Measurements from ENCODE around the gene ABHD17C. TPM values are rescaled to one million over a fixed set of nuclear protein-coding genes. Genes with fewer than 3 reads are reported as not detected.

Gene ABHD17C
- total and polyA plus RNA-seq, 2 donors from 2014 or later, result 18.8 to 20.6 TPM

- Histone ChIP-seq H3K27ac (ENCODE audit: low read depth in 2 of 2, low read length in 2 of 2) (no peak overlapping the region), H3K4me1 (ENCODE audit: control insufficient read depth in 2 of 3, insufficient read depth in 2 of 3, low read depth in 1 of 3, low read length in 3 of 3) (no peaks in the 10 kb centered on the region), H3K9me3 (ENCODE audit: control insufficient read depth in 2 of 3, insufficient read depth in 1 of 3, low read length in 3 of 3) (peaks cover 0 to 19% (median 4%) of the 10 kb centered on the region in 3 donors), H3K36me3 (ENCODE audit: control insufficient read depth in 2 of 3, insufficient read depth in 3 of 3, low read length in 3 of 3) (no peaks in the 10 kb centered on the region), H3K4me3 (ENCODE audit: low read length in 3 of 3) (no peak overlapping the region), H3K9ac (ENCODE audit: low read length in 3 of 3) (no peak overlapping the region), H3K27me3 (ENCODE audit: control insufficient read depth, insufficient read depth, low read length) (no peaks in the 10 kb centered on the region)
- FAIRE-seq, result no peak
- intact Hi-C loops (cut with DNase I), result no loop called here
- no peak for DNase-seq
- no peak for TF ChIP-seq CTCF (IDR thresholded peaks at IDR 0.05; ENCODE audit: borderline replicate concordance, extremely low read depth, insufficient read depth)
These were observed 40.8 kb upstream of the ABHD17C start for GRCh38 chr15:80654299-80654698.

- intact Hi-C loops (cut with DNase I), result no loop called here
- Histone ChIP-seq H3K27me3 (ENCODE audit: control insufficient read depth, insufficient read depth, low read length) (no peaks in the 10 kb centered on the region), H3K4me3 (ENCODE audit: low read length in 3 of 3) (no peak overlapping the region), H3K36me3 (ENCODE audit: control insufficient read depth in 2 of 3, insufficient read depth in 3 of 3, low read length in 3 of 3) (no peaks in the 10 kb centered on the region), H3K9me3 (ENCODE audit: control insufficient read depth in 2 of 3, insufficient read depth in 1 of 3, low read length in 3 of 3) (no peaks in the 10 kb centered on the region), H3K4me1 (ENCODE audit: control insufficient read depth in 2 of 3, insufficient read depth in 2 of 3, low read depth in 1 of 3, low read length in 3 of 3) (no peaks in the 10 kb centered on the region), H3K9ac (ENCODE audit: low read length in 3 of 3) (no peak overlapping the region), H3K27ac (ENCODE audit: low read depth in 2 of 2, low read length in 2 of 2) (no peak overlapping the region)
- FAIRE-seq, result no peak
- DNase-seq, result no peak
- TF ChIP-seq CTCF (IDR thresholded peaks at IDR 0.05; ENCODE audit: borderline replicate concordance, extremely low read depth, insufficient read depth), result no peak
These were observed 35.7 kb upstream of the ABHD17C start for GRCh38 chr15:80659375-80659774.

DNA sequence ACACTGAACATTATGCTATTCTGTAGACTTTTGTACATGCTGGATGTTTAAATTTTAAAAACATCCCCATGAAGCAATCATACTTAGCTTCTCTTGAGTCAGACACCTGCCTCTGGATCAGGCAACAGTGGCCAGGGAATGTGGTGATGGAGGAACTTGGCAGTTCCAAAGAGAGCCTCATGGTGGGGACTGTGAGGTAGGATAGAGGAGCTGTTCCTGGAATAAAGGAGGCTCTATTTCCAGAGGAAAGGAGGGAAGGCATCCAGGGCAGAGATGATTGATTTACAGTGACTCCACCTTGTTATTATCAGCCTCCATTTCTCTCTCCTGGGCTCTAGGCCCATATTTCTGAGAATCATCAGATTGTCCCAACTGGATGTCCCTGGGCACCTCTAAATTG, 35.0 kb upstream of the ABHD17C start:
- Histone ChIP-seq H3K4me3 (ENCODE audit: low read length in 3 of 3) (no peak overlapping the region), H3K27me3 (ENCODE audit: control insufficient read depth, insufficient read depth, low read length) (no peaks in the 10 kb centered on the region), H3K9ac (ENCODE audit: low read length in 3 of 3) (no peak overlapping the region), H3K27ac (ENCODE audit: low read depth in 2 of 2, low read length in 2 of 2) (no peak overlapping the region), H3K9me3 (ENCODE audit: control insufficient read depth in 2 of 3, insufficient read depth in 1 of 3, low read length in 3 of 3) (no peaks in the 10 kb centered on the region), H3K36me3 (ENCODE audit: control insufficient read depth in 2 of 3, insufficient read depth in 3 of 3, low read length in 3 of 3) (no peaks in the 10 kb centered on the region), H3K4me1 (ENCODE audit: control insufficient read depth in 2 of 3, insufficient read depth in 2 of 3, low read depth in 1 of 3, low read length in 3 of 3) (no peaks in the 10 kb centered on the region)
- intact Hi-C loops (cut with DNase I), result no loop called here
- FAIRE-seq, result no peak
- peak in 3 of 5 donors; percentile 22 to 51 (median 42) for DNase-seq
- TF ChIP-seq CTCF (IDR thresholded peaks at IDR 0.05; ENCODE audit: borderline replicate concordance, extremely low read depth, insufficient read depth), result no peak

DNA sequence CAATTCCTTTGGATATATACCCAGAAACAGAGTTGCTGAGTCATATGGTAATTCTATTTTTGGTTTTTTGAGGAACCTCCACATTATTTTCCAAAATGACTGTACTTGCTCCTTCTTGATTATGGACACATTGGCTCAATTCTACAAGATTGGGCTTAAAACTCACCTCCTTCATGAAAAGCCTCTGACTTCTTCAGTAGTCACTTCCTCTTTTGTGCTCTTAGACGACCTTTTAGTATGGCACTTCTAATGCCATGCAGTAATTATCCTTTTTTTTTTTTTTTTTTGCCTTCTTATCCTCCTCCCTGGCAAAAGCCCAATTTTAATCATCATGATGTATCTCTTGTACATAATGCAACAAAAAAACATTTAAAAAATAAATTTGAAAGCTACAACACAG, 33.0 kb upstream of the ABHD17C start:
- Histone ChIP-seq H3K4me3 (ENCODE audit: low read length in 3 of 3) (no peak overlapping the region), H3K9ac (ENCODE audit: low read length in 3 of 3) (no peak overlapping the region), H3K36me3 (ENCODE audit: control insufficient read depth in 2 of 3, insufficient read depth in 3 of 3, low read length in 3 of 3) (no peaks in the 10 kb centered on the region), H3K27me3 (ENCODE audit: control insufficient read depth, insufficient read depth, low read length) (no peaks in the 10 kb centered on the region), H3K27ac (ENCODE audit: low read depth in 2 of 2, low read length in 2 of 2) (no peak overlapping the region), H3K4me1 (ENCODE audit: control insufficient read depth in 2 of 3, insufficient read depth in 2 of 3, low read depth in 1 of 3, low read length in 3 of 3) (no peaks in the 10 kb centered on the region), H3K9me3 (ENCODE audit: control insufficient read depth in 2 of 3, insufficient read depth in 1 of 3, low read length in 3 of 3) (no peaks in the 10 kb centered on the region)
- intact Hi-C loops (cut with DNase I), result no loop called here
- FAIRE-seq (no peak), DNase-seq (no peak)
- no peak for TF ChIP-seq CTCF (IDR thresholded peaks at IDR 0.05; ENCODE audit: borderline replicate concordance, extremely low read depth, insufficient read depth)

Data from kidney (tissue), 14 donors.